ENCODE measurements around the gene IL36B. TPM values are rescaled to one million over a fixed set of nuclear protein-coding genes. Genes with fewer than 3 reads are reported as not detected.

IL36B gene
- total RNA-seq, 1 donor from 2014 or later, result not detected

- DNase-seq (ENCODE audit: low read depth, low spot score), result no peak
- Mint-ChIP-seq H3K9me3 (peaks cover 17% of the 10 kb centered on the region), H3K27me3 (ENCODE audit: low read depth) (peaks cover 23% of the 10 kb centered on the region), H3K4me3 (no peak overlapping the region), H3K27ac (ENCODE audit: unreplicated experiment) (no peak overlapping the region), H3K36me3 (ENCODE audit: low read depth) (peaks cover 2% of the 10 kb centered on the region), H3K4me1 (no peaks in the 10 kb centered on the region)
- no peak for TF ChIP-seq CTCF (conservative IDR thresholded peaks at IDR 0.05)
Measured at GRCh38 chr2:113050921-113051895, 1.5 kb downstream of the IL36B start.

GRCh38 chr2:113046465-113046864, 6.2 kb downstream of the IL36B start:
- Mint-ChIP-seq H3K4me3 (no peak overlapping the region), H3K9me3 (peaks cover 10% of the 10 kb centered on the region), H3K27me3 (ENCODE audit: low read depth) (peaks cover 29% of the 10 kb centered on the region), H3K4me1 (no peaks in the 10 kb centered on the region), H3K27ac (ENCODE audit: unreplicated experiment) (no peak overlapping the region), H3K36me3 (ENCODE audit: low read depth) (no peaks in the 10 kb centered on the region)
- no peak for DNase-seq (ENCODE audit: low read depth, low spot score)
- TF ChIP-seq CTCF (conservative IDR thresholded peaks at IDR 0.05), result no peak

GRCh38 chr2:113041871-113042270, 10.8 kb downstream of the IL36B start:
- DNase-seq (ENCODE audit: low read depth, low spot score), result no peak
- Mint-ChIP-seq H3K36me3 (ENCODE audit: low read depth) (no peaks in the 10 kb centered on the region), H3K27ac (ENCODE audit: unreplicated experiment) (peak overlapping the region; percentile 45), H3K9me3 (peaks cover 8% of the 10 kb centered on the region), H3K27me3 (ENCODE audit: low read depth) (peaks cover 48% of the 10 kb centered on the region), H3K4me3 (no peak overlapping the region), H3K4me1 (no peaks in the 10 kb centered on the region)
- no peak for TF ChIP-seq CTCF (conservative IDR thresholded peaks at IDR 0.05)

GRCh38 chr2:113039719-113040118, 12.9 kb downstream of the IL36B start:
- no peak for DNase-seq (ENCODE audit: low read depth, low spot score)
- peaks cover 3% of the 10 kb centered on the region for H3K9me3 Mint-ChIP-seq
- no peak overlapping the region for H3K27ac Mint-ChIP-seq (ENCODE audit: unreplicated experiment)
- no peak for TF ChIP-seq CTCF (conservative IDR thresholded peaks at IDR 0.05)
- H3K36me3 Mint-ChIP-seq (ENCODE audit: low read depth), result no peaks in the 10 kb centered on the region
- H3K27me3 Mint-ChIP-seq (ENCODE audit: low read depth), result peaks cover 40% of the 10 kb centered on the region
- no peak overlapping the region for H3K4me3 Mint-ChIP-seq
- H3K4me1 Mint-ChIP-seq, result no peaks in the 10 kb centered on the region

- Mint-ChIP-seq H3K36me3 (ENCODE audit: low read depth) (no peaks in the 10 kb centered on the region), H3K27me3 (ENCODE audit: low read depth) (peaks cover 41% of the 10 kb centered on the region), H3K4me3 (no peak overlapping the region), H3K9me3 (peaks cover 3% of the 10 kb centered on the region), H3K27ac (ENCODE audit: unreplicated experiment) (no peak overlapping the region), H3K4me1 (no peaks in the 10 kb centered on the region)
- DNase-seq (ENCODE audit: low read depth, low spot score), result no peak
- no peak for TF ChIP-seq CTCF (conservative IDR thresholded peaks at IDR 0.05)
Measured at GRCh38 chr2:113039158-113039557, 13.5 kb downstream of the IL36B start.

Measured in neural crest cell (in vitro differentiated cells).